A549 (cell line): ENCODE measurements around the gene SCPEP1. TPM values are rescaled to one million over a fixed set of nuclear protein-coding genes. Genes with fewer than 3 reads are reported as not detected.
A peak's percentile ranks its signal among the peaks of the same experiment; 100 is the strongest.

ENCODE experiments used
- ATAC-seq, 2 experiments: fragments of 200-7000 bp in 1 of 2; fragments of >200 bp in 1 of 2; cut with Nextera tagmentation in 1 of 2; cut with Tn5 transposase in 1 of 2; 3 replicates each; pipeline versions ENCODE4 v1.8.0 to v1.9.1; 2018 to 2020; ENCODE audit warnings: mild to moderate bottlenecking in 1 of 2, moderate library complexity in 1 of 2
- CTCF ChIA-PET: fragments of 300-600 bp; sonication (Branson Sonifier 250); formaldehyde crosslinking; extraction: SDS; loops from one replicate; lab custom pipeline; 2021; ENCODE audit warnings: antibody characterized with exemption, inconsistent platforms; lab: Yijun Ruan, JAX
- POLR2A ChIA-PET: fragments of 350-600 bp; formaldehyde crosslinking; extraction: SDS; loops from one replicate; lab custom pipeline; 2021; ENCODE audit warnings: antibody characterized with exemption, inconsistent platforms; lab: Yijun Ruan, JAX
- DNase-seq, 2 experiments: peaks; one replicate each; pipeline versions ENCODE4 v3.0.0 to v3.0.0-alpha.2; 2011 to 2016; ENCODE audit warnings: low read depth in 1 of 2, low spot score in 1 of 2
- FAIRE-seq: peaks from 2 replicates; lab custom pipeline; 2011; peaks lifted over from hg19 to GRCh38; lab: Jason Lieb, UNC
- H3K27ac ChIP-seq, 2 experiments: fragments of >200 bp; sonication (Bioruptor Twin); formaldehyde crosslinking; 3 replicates each; pipeline ENCODE4 v1.5.1; 2016 to 2017
- H3K4me1 ChIP-seq: fragments of >200 bp; sonication (Bioruptor Twin); formaldehyde crosslinking; 3 replicates; pipeline ENCODE4 v1.6.1; 2016
- H3K4me2 ChIP-seq: fragments of >200 bp; sonication (Bioruptor Twin); formaldehyde crosslinking; 3 replicates; pipeline ENCODE4 v1.6.1; 2016
- H3K4me3 ChIP-seq: fragments of >200 bp; sonication (Bioruptor Twin); formaldehyde crosslinking; 3 replicates; pipeline ENCODE4 v1.5.1; 2016
- H3K9me3 ChIP-seq: fragments of >200 bp; sonication (Bioruptor Twin); formaldehyde crosslinking; 3 replicates; pipeline ENCODE4 v1.6.1; 2016
- BCL3 ChIP-seq: fragments of >200 bp; sonication (Bioruptor Twin); formaldehyde crosslinking; IDR thresholded peaks from 3 replicates; pipeline ENCODE4 v1.6.1; 2016
- BHLHE40 ChIP-seq: IDR thresholded peaks from 2 replicates; pipeline ENCODE4 v1.6.1; 2012; ENCODE audit warnings: low read depth, low read length, inconsistent platforms
- CBX2 ChIP-seq: fragments of 200-600 bp; sonication (generic); IDR thresholded peaks from 2 replicates; pipeline ENCODE4 v1.6.1; 2016; ENCODE audit warnings: low read depth, mild to moderate bottlenecking, borderline replicate concordance
- CBX8 ChIP-seq: fragments of 200-600 bp; sonication (generic); IDR thresholded peaks from 2 replicates; pipeline ENCODE4 v1.6.1; 2016
- CHD2 ChIP-seq: fragments of 150-350 bp; IDR thresholded peaks from 2 replicates; pipeline ENCODE4 v1.6.1; 2014; ENCODE audit warnings: low read length; ENCODE audit not compliant: partially characterized antibody
- CTCF ChIP-seq: fragments of >200 bp; sonication (Bioruptor Twin); formaldehyde crosslinking; IDR thresholded peaks from 3 replicates; pipeline ENCODE4 v1.5.1; 2016
- EHF ChIP-seq: fragments of 250-450 bp; sonication (Bioruptor Pico); IDR thresholded peaks from 2 replicates; pipeline ENCODE4 v1.5.0; 2020; ENCODE audit warnings: mild to moderate bottlenecking
- EHMT2 ChIP-seq: fragments of 200-600 bp; sonication (generic); IDR thresholded peaks from 2 replicates; pipeline ENCODE4 v1.6.1; 2016; ENCODE audit warnings: antibody characterized with exemption, low read depth, mild to moderate bottlenecking, moderate library complexity
- ELK1 ChIP-seq: fragments of 150-350 bp; IDR thresholded peaks from 2 replicates; pipeline ENCODE4 v1.6.1; 2014; ENCODE audit warnings: low read depth, mild to moderate bottlenecking, low read length
- EP300 ChIP-seq, 2 experiments: fragments of >200 bp; sonication (Bioruptor Twin); formaldehyde crosslinking; IDR thresholded peaks; 2 replicates in 1 of 2; 3 replicates in 1 of 2; pipeline ENCODE4 v1.6.1; 2016 to 2017
- FOSB ChIP-seq: fragments of 250-450 bp; sonication (Bioruptor Pico); IDR thresholded peaks from 2 replicates; pipeline ENCODE4 v1.5.0; 2020; ENCODE audit warnings: mild to moderate bottlenecking, moderate library complexity
- HEYL ChIP-seq: fragments of 250-450 bp; sonication (Bioruptor Pico); IDR thresholded peaks from 2 replicates; pipeline ENCODE4 v1.8.0; 2021; ENCODE audit warnings: mild to moderate bottlenecking, moderate library complexity
- HMGXB4 ChIP-seq: fragments of 250-450 bp; sonication (Bioruptor Pico); IDR thresholded peaks from 2 replicates; pipeline ENCODE4 v1.5.0; 2021; ENCODE audit warnings: mild to moderate bottlenecking, moderate library complexity, borderline replicate concordance
- HOXA7 ChIP-seq: fragments of 250-450 bp; sonication (Bioruptor Pico); IDR thresholded peaks from 2 replicates; pipeline ENCODE4 v1.5.0; 2020; ENCODE audit warnings: mild to moderate bottlenecking, moderate library complexity
- JUNB ChIP-seq: fragments of >200 bp; sonication (Bioruptor Twin); formaldehyde crosslinking; IDR thresholded peaks from 2 replicates; pipeline ENCODE4 v1.6.1; 2016
- MAFK ChIP-seq: fragments of 450-650 bp; IDR thresholded peaks from 2 replicates; pipeline ENCODE4 v1.6.1; 2014; ENCODE audit not compliant: partially characterized antibody
- MAZ ChIP-seq: fragments of 150-350 bp; IDR thresholded peaks from 2 replicates; pipeline ENCODE4 v1.6.1; 2014; ENCODE audit warnings: antibody characterized with exemption, low read depth, low read length, borderline replicate concordance
- MYC ChIP-seq: IDR thresholded peaks from 2 replicates; pipeline ENCODE4 v1.6.1; 2012; ENCODE audit warnings: mild to moderate bottlenecking, inconsistent platforms, low read length, improper control_type of control experiment, borderline replicate concordance
- NPAS2 ChIP-seq: fragments of 250-450 bp; sonication (Bioruptor Pico); IDR thresholded peaks from 2 replicates; pipeline ENCODE4 v1.8.0; 2022; ENCODE audit warnings: mild to moderate bottlenecking, moderate library complexity, borderline replicate concordance
- POLR2A ChIP-seq: IDR thresholded peaks from 2 replicates; pipeline ENCODE4 v1.6.1; 2012; ENCODE audit warnings: mild to moderate bottlenecking, low read length
- RFX5 ChIP-seq: fragments of 450-650 bp; IDR thresholded peaks from 2 replicates; pipeline ENCODE4 v1.7.1; 2014; ENCODE audit warnings: antibody characterized with exemption, mild to moderate bottlenecking, moderate library complexity
- RNF2 ChIP-seq: fragments of 200-600 bp; sonication (generic); IDR thresholded peaks from 2 replicates; pipeline ENCODE4 v1.6.1; 2016; ENCODE audit warnings: low read depth, mild to moderate bottlenecking, antibody characterized with exemption, moderate library complexity, borderline replicate concordance
- SMC3 ChIP-seq: fragments of >200 bp; sonication (Bioruptor Twin); formaldehyde crosslinking; IDR thresholded peaks from 3 replicates; pipeline ENCODE4 v1.6.1; 2018; ENCODE audit warnings: inconsistent platforms
- TP53 ChIP-seq: fragments of 250-450 bp; sonication (Bioruptor Pico); IDR thresholded peaks from 2 replicates; pipeline ENCODE4 v1.5.0; 2021; ENCODE audit warnings: mild to moderate bottlenecking, moderate library complexity
- ZFP36 ChIP-seq: fragments of 450-650 bp; IDR thresholded peaks from 2 replicates; pipeline ENCODE4 v1.6.1; 2014; ENCODE audit warnings: borderline replicate concordance; ENCODE audit not compliant: partially characterized antibody
- WGBS: methylation state at CpG from one replicate; pipeline ENCODE4 v1.1.6; 2017; ENCODE audit errors: missing lambda C conversion rate; 5-methylcytosine and 5-hydroxymethylcytosine counted together
- polyA plus RNA-seq, 4 experiments: library from polyadenylated mRNA; depleted of rRNA in 3 of 4; stranded (reverse); fragments of >200 nt; fragmentation: RNase III in 1 of 4; extraction: RNeasy Plus Mini Kit Qiagen cat#74134 plus additional on column Dnase treatment in 1 of 4; gene quantifications; 2 replicates in 3 of 4; 3 replicates in 1 of 4; pipeline ENCODE4 v1.2.3, GENCODE V29; 2011 to 2017

SCPEP1 gene
- polyA plus RNA-seq, 2 of the 4 experiments (the other 2 are of a cell fraction) = 44.5 to 45.0 TPM

GRCh38 chr17:56977673-56978395 lies at the start of gene SCPEP1 (continued):
- TF ChIP-seq MYC (no peak), CTCF (no peak), TP53 (CRISPR knock-in tag) (no peak), CBX8 (no peak), EHF (no peak), POLR2A (peak; percentile 82), HEYL (no peak), EP300 (IDR thresholded peaks at IDR 0.05) (no peak), MAZ (no peak), HOXA7 (CRISPR knock-in tag) (no peak), ELK1 (no peak), ZFP36 (no peak), EHMT2 (no peak), NPAS2 (CRISPR knock-in tag) (no peak), FOSB (CRISPR knock-in tag) (no peak), BCL3 (peak; percentile 28; the same call in 1 of the 3 replicates), CBX2 (no peak), MAFK (no peak), SMC3 (no peak), JUNB (no peak), HMGXB4 (CRISPR knock-in tag) (no peak), CHD2 (no peak), RFX5 (no peak), BHLHE40 (no peak)
- TF ChIP-seq, all 56 proteins: peak for 7

- 64% methylated on average over 2 of the region's 2 CpGs for WGBS
- Histone ChIP-seq H3K9me3 (peaks cover 23% of the 10 kb centered on the region), H3K4me2 (no peak overlapping the region), H3K4me3 (no peak overlapping the region), H3K4me1 (no peaks in the 10 kb centered on the region), H3K27ac (no peak overlapping the region)
- ChIA-PET CTCF (interaction anchor here (6.5 kb wide), 2 partner anchors 13 to 109 kb away, joined by 37 to 52 read pairs; no protein-coding TSS in a partner anchor), POLR2A (no interaction called here)
- FAIRE-seq (no peak), DNase-seq (no peak), ATAC-seq (no peak)
- peak; percentile 91 for TF ChIP-seq MAFK
- TF ChIP-seq RNF2 = no peak
- TF ChIP-seq, all 56 proteins: peak for 1
Measured at GRCh38 chr17:56928586-56928985, 49.3 kb upstream of the SCPEP1 start.
